MM.1S (cell line): Measurements from ENCODE around the gene NIFK.
"Not testable (repeated sequence)": the region's sequence is repeated elsewhere in the genome, so short reads cannot be mapped to it uniquely, and the experiment has no call there.

ENCODE experiments used
- DNase-seq: peaks from one replicate; pipeline ENCODE4 v3.0.0-alpha.2; 2015
- H2AFZ ChIP-seq: fragments of 300-600 bp; sonication (generic); 2 replicates; pipeline ENCODE4 v1.6.0; 2016; ENCODE audit warnings: antibody characterized with exemption, low read length
- H3F3A ChIP-seq: fragments of 300-600 bp; sonication (generic); 2 replicates; pipeline ENCODE4 v1.6.1; 2016; ENCODE audit warnings: mild to moderate bottlenecking, antibody characterized with exemption, low read length, moderate library complexity, mixed read lengths; ENCODE audit not compliant: insufficient read depth
- H3K27ac ChIP-seq: fragments of 300-600 bp; sonication (generic); 2 replicates; pipeline ENCODE4 v1.5.1; 2016; ENCODE audit warnings: mild to moderate bottlenecking, low read length
- H3K27me3 ChIP-seq: fragments of 300-600 bp; sonication (generic); replicated peaks from 2 replicates; pipeline ENCODE4 v1.6.0; 2016; ENCODE audit warnings: low read length; ENCODE audit not compliant: insufficient read depth
- H3K36me3 ChIP-seq: fragments of 300-600 bp; sonication (generic); replicated peaks from 2 replicates; pipeline ENCODE4 v1.6.1; 2016; ENCODE audit warnings: mild to moderate bottlenecking, low read length, mixed read lengths; ENCODE audit not compliant: insufficient read depth
- H3K4me1 ChIP-seq: fragments of 300-600 bp; sonication (generic); 2 replicates; pipeline ENCODE4 v1.6.1; 2016; ENCODE audit warnings: low read length, mixed read lengths
- H3K4me2 ChIP-seq: fragments of 300-600 bp; sonication (generic); 2 replicates; pipeline ENCODE4 v1.6.0; 2016; ENCODE audit warnings: low read depth, low read length
- H3K4me3 ChIP-seq: fragments of 300-600 bp; sonication (generic); 2 replicates; pipeline ENCODE4 v1.5.1; 2016; ENCODE audit warnings: low read length, mixed read lengths
- H3K79me2 ChIP-seq: fragments of 300-600 bp; sonication (generic); 2 replicates; pipeline ENCODE4 v1.6.1; 2016; ENCODE audit warnings: mixed run types, low read length, mixed read lengths
- H3K9ac ChIP-seq: fragments of 300-600 bp; sonication (generic); 2 replicates; pipeline ENCODE4 v1.6.1; 2016; ENCODE audit warnings: low read length, mixed read lengths
- H3K9me2 ChIP-seq: fragments of 300-600 bp; sonication (generic); replicated peaks from 2 replicates; pipeline ENCODE4 v1.6.1; 2016; ENCODE audit warnings: mild to moderate bottlenecking, low read length, mixed read lengths; ENCODE audit not compliant: insufficient read depth
- H3K9me3 ChIP-seq: fragments of 300-600 bp; sonication (generic); replicated peaks from 2 replicates; pipeline ENCODE4 v1.6.1; 2016; ENCODE audit warnings: mild to moderate bottlenecking, low read length, mixed read lengths; ENCODE audit not compliant: insufficient read depth
- H4K20me1 ChIP-seq: fragments of 300-600 bp; sonication (generic); 2 replicates; pipeline ENCODE4 v1.6.1; 2016; ENCODE audit warnings: mild to moderate bottlenecking, low read length, moderate library complexity, mixed read lengths; ENCODE audit not compliant: insufficient read depth
- CTCF ChIP-seq: fragments of 300-600 bp; sonication (generic); IDR thresholded peaks from 2 replicates; pipeline ENCODE4 v1.5.1; 2016; ENCODE audit warnings: antibody characterized with exemption, low read length, mixed read lengths
- EZH2 ChIP-seq: fragments of 300-600 bp; sonication (generic); optimal IDR thresholded peaks from 2 replicates; pipeline ENCODE3; 2017; ENCODE audit warnings: low read depth, mild to moderate bottlenecking, antibody characterized with exemption, low read length, mixed read lengths
- EZH2phosphoT487 ChIP-seq: fragments of 300-600 bp; sonication (generic); IDR thresholded peaks from 2 replicates; pipeline ENCODE4 v1.6.1; 2018; ENCODE audit warnings: antibody characterized with exemption, low read length

NIFK gene

GRCh38 chr2:121696410-121696930, 40.2 kb downstream of the NIFK start:
- DNase-seq = no peak
- H3K4me1 ChIP-seq = no peaks in the 10 kb centered on the region
- no peaks in the 10 kb centered on the region for H3K36me3 ChIP-seq
- no peaks in the 10 kb centered on the region for H3K9me2 ChIP-seq
- no peak overlapping the region for H3K9ac ChIP-seq
- no peak for TF ChIP-seq EZH2
- no peak for TF ChIP-seq CTCF
- no peak for TF ChIP-seq EZH2phosphoT487
- no peaks in the 10 kb centered on the region for H3F3A ChIP-seq
- no peak overlapping the region for H2AFZ ChIP-seq
- no peaks in the 10 kb centered on the region for H3K9me3 ChIP-seq
- H3K4me2 ChIP-seq = no peak overlapping the region
- no peaks in the 10 kb centered on the region for H3K79me2 ChIP-seq
- H4K20me1 ChIP-seq = no peaks in the 10 kb centered on the region
- H3K27me3 ChIP-seq = no peaks in the 10 kb centered on the region
- H3K4me3 ChIP-seq = no peak overlapping the region
- H3K27ac ChIP-seq = no peak overlapping the region

GRCh38 chr2:121695171-121695451, 41.6 kb downstream of the NIFK start:
- H3K36me3 ChIP-seq = no peaks in the 10 kb centered on the region
- H3K9me3 ChIP-seq = no peaks in the 10 kb centered on the region
- no peak overlapping the region for H2AFZ ChIP-seq
- H3K27ac ChIP-seq = no peak overlapping the region
- TF ChIP-seq CTCF (no peak), EZH2 (no peak), EZH2phosphoT487 (no peak)
- H3F3A ChIP-seq = no peaks in the 10 kb centered on the region
- H3K4me3 ChIP-seq = no peak overlapping the region
- no peaks in the 10 kb centered on the region for H3K4me1 ChIP-seq
- DNase-seq = no peak
- H4K20me1 ChIP-seq = no peaks in the 10 kb centered on the region
- H3K79me2 ChIP-seq = no peaks in the 10 kb centered on the region
- no peaks in the 10 kb centered on the region for H3K27me3 ChIP-seq
- H3K4me2 ChIP-seq = no peak overlapping the region
- H3K9ac ChIP-seq = no peak overlapping the region
- no peaks in the 10 kb centered on the region for H3K9me2 ChIP-seq

- Histone ChIP-seq H3K4me3 (no peak overlapping the region), H3K36me3 (no peaks in the 10 kb centered on the region), H3K27ac (no peak overlapping the region), H2AFZ (no peak overlapping the region), H3K4me2 (no peak overlapping the region), H3K9ac (no peak overlapping the region), H3K27me3 (no peaks in the 10 kb centered on the region), H3K9me2 (no peaks in the 10 kb centered on the region), H3K9me3 (no peaks in the 10 kb centered on the region), H4K20me1 (no peaks in the 10 kb centered on the region), H3K79me2 (no peaks in the 10 kb centered on the region), H3K4me1 (no peaks in the 10 kb centered on the region), H3F3A (no peaks in the 10 kb centered on the region)
- no peak for TF ChIP-seq EZH2
- DNase-seq = no peak
Observed at GRCh38 chr2:121694398-121695170, 42.1 kb downstream of the NIFK start.

GRCh38 chr2:121690572-121690971, 46.1 kb downstream of the NIFK start:
- not testable (repeated sequence) for H3K27me3 ChIP-seq, H3K36me3 ChIP-seq, H3K9ac ChIP-seq, H3K27ac ChIP-seq, H3K9me3 ChIP-seq, H3F3A ChIP-seq, H3K4me2 ChIP-seq, H3K9me2 ChIP-seq, H4K20me1 ChIP-seq, H3K4me1 ChIP-seq, H2AFZ ChIP-seq, DNase-seq, H3K79me2 ChIP-seq, H3K4me3 ChIP-seq
